ENCODE data around the gene CHSY1.

Gene CHSY1

DNA sequence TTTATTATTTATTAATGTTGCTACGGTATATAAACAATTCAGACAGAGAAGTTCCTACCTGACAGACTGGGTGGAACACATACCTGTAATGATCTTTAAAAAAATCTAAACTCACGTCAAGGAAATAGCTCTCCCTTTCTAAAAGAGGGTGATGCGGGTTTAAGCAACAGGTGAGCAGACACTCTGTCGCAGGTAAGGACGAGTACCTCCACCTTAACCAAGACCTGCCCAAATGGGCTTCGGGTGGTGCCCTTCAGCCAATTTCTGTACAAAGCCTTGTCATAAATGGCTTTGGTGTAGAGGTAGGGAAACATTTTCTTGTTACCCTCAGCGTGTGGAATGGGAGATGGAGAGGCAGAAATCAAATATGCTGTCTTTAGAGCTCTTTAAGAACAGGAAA lies 67.0 kb downstream of the CHSY1 start:
- no peak overlapping the region for H3K4me3 ChIP-seq (ENCODE audit: extremely low read depth, insufficient read depth, low read length, poor library complexity, severe bottlenecking)
- no peaks in the 10 kb centered on the region for H3K9me3 ChIP-seq (ENCODE audit: control insufficient read depth, low read length)
- H3K4me1 ChIP-seq (ENCODE audit: control insufficient read depth, insufficient read depth, low read length, poor library complexity, severe bottlenecking), result peaks cover 36% of the 10 kb centered on the region
- no peak overlapping the region for H3K27ac ChIP-seq (ENCODE audit: low read depth, low read length, severe bottlenecking)
- H3K36me3 ChIP-seq (ENCODE audit: control insufficient read depth, insufficient read depth, low read length), result peaks cover 38% of the 10 kb centered on the region
- 100% methylated on average over 3 to 5 of the region's 7 CpGs for WGBS, 2 experiments (ENCODE audit: insufficient coverage in 2 of 2)

DNA sequence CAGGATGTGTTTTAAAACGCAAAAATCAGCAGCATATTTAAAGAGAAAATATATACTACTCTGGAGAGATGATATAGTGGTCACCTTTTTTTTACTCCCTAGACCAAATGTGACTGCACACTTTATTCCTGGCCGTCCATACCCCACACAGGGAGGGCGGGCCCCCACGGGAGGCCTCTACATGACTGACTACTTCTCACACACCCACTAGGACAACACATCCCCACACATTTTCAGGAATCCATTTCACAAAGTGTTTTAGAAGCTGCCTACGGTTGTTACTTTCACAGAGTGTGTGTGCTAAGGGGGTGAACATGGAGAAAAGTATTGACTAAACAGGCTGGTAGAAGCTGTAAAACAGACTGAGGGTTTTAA lies 67.9 kb downstream of the CHSY1 start:
- WGBS, 2 experiments (ENCODE audit: insufficient coverage in 2 of 2), result 80 to 92% methylated on average over 1 to 2 of the region's 5 CpGs
- no peaks in the 10 kb centered on the region for H3K9me3 ChIP-seq (ENCODE audit: control insufficient read depth, low read length)
- H3K4me1 ChIP-seq (ENCODE audit: control insufficient read depth, insufficient read depth, low read length, poor library complexity, severe bottlenecking), result peaks cover 29% of the 10 kb centered on the region
- peaks cover 46% of the 10 kb centered on the region for H3K36me3 ChIP-seq (ENCODE audit: control insufficient read depth, insufficient read depth, low read length)
- no peak overlapping the region for H3K4me3 ChIP-seq (ENCODE audit: extremely low read depth, insufficient read depth, low read length, poor library complexity, severe bottlenecking)
- H3K27ac ChIP-seq (ENCODE audit: low read depth, low read length, severe bottlenecking), result no peak overlapping the region

DNA sequence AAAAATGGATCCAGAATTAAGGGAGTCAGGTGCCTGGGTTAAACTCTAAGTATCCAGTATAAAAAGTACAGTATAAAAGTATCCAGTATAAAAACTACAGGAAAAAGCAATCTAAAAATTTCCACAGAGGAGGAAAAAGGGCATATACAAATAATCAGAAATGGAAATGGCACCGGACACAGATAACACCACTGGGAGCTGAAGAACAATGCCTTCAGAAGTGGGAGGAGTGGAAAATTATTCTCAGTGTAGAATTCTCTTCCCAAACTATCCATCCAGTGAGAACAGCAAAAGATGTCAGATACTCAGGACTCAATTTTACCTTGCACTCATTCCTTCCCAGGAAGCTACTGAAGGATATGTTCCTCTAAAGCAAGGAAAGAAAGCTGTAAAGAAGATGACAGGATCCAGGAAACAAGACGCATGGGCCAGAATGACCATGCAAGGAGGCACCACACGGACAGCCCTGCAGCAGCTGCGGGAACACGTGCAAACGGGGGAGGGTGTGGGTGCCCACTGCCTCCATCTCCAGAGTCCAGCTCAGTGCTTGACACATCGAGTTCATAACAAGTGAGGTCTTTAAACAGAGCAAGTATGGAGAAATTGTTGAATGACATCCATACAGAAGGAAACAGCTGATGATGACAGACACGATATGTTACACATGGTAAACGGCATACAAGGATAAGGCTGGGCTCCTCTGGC lies 68.5 kb downstream of the CHSY1 start:
- peaks cover 24% of the 10 kb centered on the region for H3K4me1 ChIP-seq (ENCODE audit: control insufficient read depth, insufficient read depth, low read length, poor library complexity, severe bottlenecking)
- no peak overlapping the region for H3K27ac ChIP-seq (ENCODE audit: low read depth, low read length, severe bottlenecking)
- H3K4me3 ChIP-seq (ENCODE audit: extremely low read depth, insufficient read depth, low read length, poor library complexity, severe bottlenecking), result no peak overlapping the region
- peaks cover 51% of the 10 kb centered on the region for H3K36me3 ChIP-seq (ENCODE audit: control insufficient read depth, insufficient read depth, low read length)
- peaks cover 1% of the 10 kb centered on the region for H3K9me3 ChIP-seq (ENCODE audit: control insufficient read depth, low read length)
- 98 to 100% methylated on average over 6 to 7 of the region's 9 CpGs for WGBS, 2 experiments (ENCODE audit: insufficient coverage in 2 of 2)

DNA sequence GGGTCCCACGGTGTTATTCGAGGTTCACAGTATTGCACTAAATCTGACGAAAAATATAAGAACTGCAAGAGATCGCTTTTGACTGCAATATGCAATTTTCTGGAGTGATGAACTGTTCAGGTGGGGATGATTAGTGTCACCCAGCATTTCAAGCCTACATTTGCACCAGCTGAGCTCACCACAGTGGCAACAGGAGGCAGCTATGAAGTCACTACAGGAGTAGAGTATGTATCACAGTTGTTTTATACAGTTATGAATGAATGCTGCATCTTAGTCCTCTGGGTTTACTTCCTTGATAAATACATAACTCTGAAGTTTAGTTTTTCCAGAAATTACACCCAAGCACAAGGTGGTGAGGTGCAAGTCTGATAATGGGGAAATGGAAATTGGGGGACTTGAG lies 69.6 kb downstream of the CHSY1 start:
- peaks cover 63% of the 10 kb centered on the region for H3K36me3 ChIP-seq (ENCODE audit: control insufficient read depth, insufficient read depth, low read length)

GRCh38 chr15:101181349-101181748 lies 70.5 kb downstream of the CHSY1 start:
- H3K36me3 ChIP-seq (ENCODE audit: control insufficient read depth, insufficient read depth, low read length), result peaks cover 70% of the 10 kb centered on the region
- H3K4me3 ChIP-seq (ENCODE audit: extremely low read depth, insufficient read depth, low read length, poor library complexity, severe bottlenecking), result no peak overlapping the region
- peaks cover 12% of the 10 kb centered on the region for H3K9me3 ChIP-seq (ENCODE audit: control insufficient read depth, low read length)
- WGBS, 2 experiments (ENCODE audit: insufficient coverage in 2 of 2), result 93 to 100% methylated on average over 3 to 4 of the region's 4 CpGs
- H3K4me1 ChIP-seq (ENCODE audit: control insufficient read depth, insufficient read depth, low read length, poor library complexity, severe bottlenecking), result peaks cover 17% of the 10 kb centered on the region
- no peak overlapping the region for H3K27ac ChIP-seq (ENCODE audit: low read depth, low read length, severe bottlenecking)

More for the DNA sequence above, 69.6 kb downstream of the CHSY1 start:
- WGBS, 2 experiments (ENCODE audit: insufficient coverage in 2 of 2), result 84 to 89% methylated on average over 4 of the region's 4 CpGs
- H3K9me3 ChIP-seq (ENCODE audit: control insufficient read depth, low read length), result peaks cover 12% of the 10 kb centered on the region
- no peak overlapping the region for H3K27ac ChIP-seq (ENCODE audit: low read depth, low read length, severe bottlenecking)
- H3K4me3 ChIP-seq (ENCODE audit: extremely low read depth, insufficient read depth, low read length, poor library complexity, severe bottlenecking), result no peak overlapping the region
- peaks cover 16% of the 10 kb centered on the region for H3K4me1 ChIP-seq (ENCODE audit: control insufficient read depth, insufficient read depth, low read length, poor library complexity, severe bottlenecking)

DNA sequence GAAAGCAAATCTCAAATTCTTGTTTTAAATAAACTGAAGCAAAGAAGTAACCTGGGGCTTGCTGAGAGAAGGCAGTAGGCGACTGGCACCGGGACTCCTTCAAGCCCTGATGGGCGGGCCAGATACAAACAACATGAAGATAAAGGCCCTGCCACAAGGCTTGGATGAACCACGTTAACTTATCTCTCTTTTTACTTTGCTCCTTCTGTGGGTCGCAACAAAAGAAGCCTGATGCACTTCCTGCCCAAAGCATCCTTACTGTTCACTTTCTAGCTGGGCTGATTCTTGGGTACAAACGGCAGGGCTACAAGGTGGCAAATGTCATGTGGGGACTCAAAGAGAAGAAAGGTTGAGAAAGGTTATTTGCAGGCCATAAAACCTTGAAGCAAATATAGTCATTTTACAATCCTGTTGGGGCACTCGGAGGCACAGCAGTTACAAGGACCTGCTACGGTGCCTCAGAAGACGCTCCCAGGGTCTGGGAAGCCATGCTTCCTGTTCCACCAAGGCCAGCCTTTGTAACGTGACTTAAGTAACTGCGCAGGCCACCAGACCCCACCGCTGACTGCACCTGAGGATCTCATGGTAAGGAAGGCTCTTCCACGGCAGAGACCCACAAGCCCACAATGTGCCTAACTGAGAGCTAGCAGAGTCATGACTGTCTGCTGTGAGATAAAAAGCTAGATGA lies 71.1 kb downstream of the CHSY1 start:
- peaks cover 17% of the 10 kb centered on the region for H3K4me1 ChIP-seq (ENCODE audit: control insufficient read depth, insufficient read depth, low read length, poor library complexity, severe bottlenecking)
- H3K9me3 ChIP-seq (ENCODE audit: control insufficient read depth, low read length), result peaks cover 12% of the 10 kb centered on the region
- WGBS, 2 experiments (ENCODE audit: insufficient coverage in 2 of 2), result 91 to 95% methylated on average over 12 of the region's 13 CpGs
- peaks cover 72% of the 10 kb centered on the region for H3K36me3 ChIP-seq (ENCODE audit: control insufficient read depth, insufficient read depth, low read length)
- no peak overlapping the region for H3K4me3 ChIP-seq (ENCODE audit: extremely low read depth, insufficient read depth, low read length, poor library complexity, severe bottlenecking)
- H3K27ac ChIP-seq (ENCODE audit: low read depth, low read length, severe bottlenecking), result no peak overlapping the region

DNA sequence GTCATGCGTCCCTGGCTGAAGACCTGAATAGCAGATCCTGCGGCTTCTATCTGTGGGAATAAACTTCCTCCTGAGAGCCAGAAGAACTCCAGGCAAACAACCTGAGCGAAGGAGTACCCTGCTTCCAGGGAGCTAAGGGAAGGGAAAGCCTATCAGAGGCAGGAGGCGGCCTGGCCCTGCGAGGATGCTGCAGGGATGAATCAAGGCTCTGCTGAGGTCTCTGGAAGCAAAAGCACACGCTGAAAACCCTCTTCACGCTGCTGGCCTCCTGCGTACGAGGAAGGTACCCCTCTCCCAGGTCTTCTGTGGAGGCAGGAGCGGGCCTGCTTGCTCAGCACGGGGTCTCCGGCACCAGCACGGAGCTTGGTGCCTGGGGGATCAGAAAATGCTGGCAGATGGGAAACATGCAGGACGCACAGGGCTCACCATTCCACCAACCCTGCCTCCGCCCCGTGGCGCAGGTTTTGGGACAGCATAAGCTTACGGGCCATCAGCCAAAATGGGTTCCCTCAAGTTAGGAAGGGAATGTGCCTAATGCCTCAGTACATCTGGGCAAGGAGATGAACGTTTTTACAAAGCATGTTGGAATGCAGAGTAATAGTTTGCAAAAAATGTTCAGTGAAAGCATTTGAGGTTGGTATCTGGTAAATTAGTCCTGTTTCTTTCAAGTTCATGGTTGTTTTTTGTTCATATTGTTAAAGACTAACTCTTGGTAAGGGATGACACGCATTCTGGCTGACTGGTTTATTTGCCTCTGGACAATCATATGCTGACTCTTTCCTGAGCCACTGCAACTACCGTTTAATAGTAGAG lies 72.3 kb downstream of the CHSY1 start:
- 93 to 96% methylated on average over 17 to 20 of the region's 21 CpGs for WGBS, 2 experiments (ENCODE audit: insufficient coverage in 2 of 2)
- Histone ChIP-seq H3K4me1 (ENCODE audit: control insufficient read depth, insufficient read depth, low read length, poor library complexity, severe bottlenecking) (peaks cover 17% of the 10 kb centered on the region), H3K4me3 (ENCODE audit: extremely low read depth, insufficient read depth, low read length, poor library complexity, severe bottlenecking) (no peak overlapping the region), H3K9me3 (ENCODE audit: control insufficient read depth, low read length) (peaks cover 12% of the 10 kb centered on the region), H3K27ac (ENCODE audit: low read depth, low read length, severe bottlenecking) (no peak overlapping the region), H3K36me3 (ENCODE audit: control insufficient read depth, insufficient read depth, low read length) (peaks cover 73% of the 10 kb centered on the region)

- peaks cover 12% of the 10 kb centered on the region for H3K9me3 ChIP-seq (ENCODE audit: control insufficient read depth, low read length)
- H3K27ac ChIP-seq (ENCODE audit: low read depth, low read length, severe bottlenecking), result no peak overlapping the region
- peaks cover 17% of the 10 kb centered on the region for H3K4me1 ChIP-seq (ENCODE audit: control insufficient read depth, insufficient read depth, low read length, poor library complexity, severe bottlenecking)
- H3K4me3 ChIP-seq (ENCODE audit: extremely low read depth, insufficient read depth, low read length, poor library complexity, severe bottlenecking), result no peak overlapping the region
- WGBS, 2 experiments (ENCODE audit: insufficient coverage in 2 of 2), result 100% methylated on average over 2 to 4 of the region's 4 CpGs
- H3K36me3 ChIP-seq (ENCODE audit: control insufficient read depth, insufficient read depth, low read length), result peaks cover 79% of the 10 kb centered on the region
These were observed 72.9 kb downstream of the CHSY1 start for GRCh38 chr15:101178931-101179330.

DNA sequence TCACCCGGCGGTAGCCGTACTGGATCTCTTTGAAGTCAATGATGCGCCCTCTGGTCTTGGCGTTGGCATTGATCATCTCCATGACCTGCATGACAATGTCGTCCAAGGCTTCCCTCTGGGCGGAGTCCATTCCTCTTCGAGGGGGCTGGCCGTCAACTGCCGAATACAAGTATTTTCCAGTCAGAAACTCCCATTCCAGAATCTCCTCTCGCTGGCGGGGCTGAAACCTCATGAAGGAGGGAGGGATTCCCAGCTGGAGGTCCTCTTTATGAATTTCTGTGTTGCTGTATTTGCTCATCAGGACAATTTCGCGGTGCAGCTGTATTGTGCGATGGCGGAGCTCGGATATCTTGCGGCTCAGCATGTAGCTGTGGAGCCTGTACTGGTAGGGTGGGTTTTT lies 73.4 kb downstream of the CHSY1 start:
- WGBS, 2 experiments (ENCODE audit: insufficient coverage in 2 of 2), result 94 to 95% methylated on average over 14 to 17 of the region's 18 CpGs
- Histone ChIP-seq H3K27ac (ENCODE audit: low read depth, low read length, severe bottlenecking) (no peak overlapping the region), H3K36me3 (ENCODE audit: control insufficient read depth, insufficient read depth, low read length) (peaks cover 79% of the 10 kb centered on the region)

DNA sequence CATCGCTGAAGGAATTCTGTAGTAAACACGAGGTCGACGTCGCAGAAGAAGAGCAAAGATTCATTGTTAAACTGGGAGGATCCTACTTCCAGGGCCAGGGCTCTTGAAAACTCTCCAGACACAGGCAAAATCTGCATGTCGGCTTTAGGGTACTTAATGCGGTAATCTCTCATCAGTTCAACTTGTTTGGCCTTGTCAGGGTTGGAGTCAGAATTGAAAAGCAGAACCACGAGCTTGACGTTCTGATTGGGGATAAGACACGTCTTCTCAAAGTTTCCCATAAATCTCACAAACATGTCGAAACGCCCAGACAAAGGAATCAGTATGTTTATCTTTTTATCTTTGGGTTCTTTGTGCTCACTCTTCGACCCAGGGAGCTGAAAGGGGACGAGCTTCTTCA lies 74.0 kb downstream of the CHSY1 start:
- H3K36me3 ChIP-seq (ENCODE audit: control insufficient read depth, insufficient read depth, low read length), result peaks cover 78% of the 10 kb centered on the region
- H3K4me3 ChIP-seq (ENCODE audit: extremely low read depth, insufficient read depth, low read length, poor library complexity, severe bottlenecking), result no peak overlapping the region
- peaks cover 17% of the 10 kb centered on the region for H3K4me1 ChIP-seq (ENCODE audit: control insufficient read depth, insufficient read depth, low read length, poor library complexity, severe bottlenecking)
- no peak overlapping the region for H3K27ac ChIP-seq (ENCODE audit: low read depth, low read length, severe bottlenecking)
- peaks cover 12% of the 10 kb centered on the region for H3K9me3 ChIP-seq (ENCODE audit: control insufficient read depth, low read length)
- 98 to 99% methylated on average over 11 to 14 of the region's 14 CpGs for WGBS, 2 experiments (ENCODE audit: insufficient coverage in 2 of 2)

More for the DNA sequence above, 73.4 kb downstream of the CHSY1 start:
- Histone ChIP-seq H3K4me3 (ENCODE audit: extremely low read depth, insufficient read depth, low read length, poor library complexity, severe bottlenecking) (no peak overlapping the region), H3K4me1 (ENCODE audit: control insufficient read depth, insufficient read depth, low read length, poor library complexity, severe bottlenecking) (peaks cover 17% of the 10 kb centered on the region), H3K9me3 (ENCODE audit: control insufficient read depth, low read length) (peaks cover 12% of the 10 kb centered on the region)

Data from mesodermal cell (in vitro differentiated cells).